Neutrophil (primary cell): ENCODE results near the gene ENDOV.

Source experiments
- H3K27ac ChIP-seq: fragments of 200-600 bp; sonication (generic); 2 replicates; pipeline ENCODE4 v1.5.1; 2016; ENCODE audit warnings: mild to moderate bottlenecking, moderate library complexity
- H3K27me3 ChIP-seq: fragments of 200-600 bp; sonication (generic); 2 replicates; pipeline ENCODE4 v1.6.0; 2016; ENCODE audit warnings: mild to moderate bottlenecking
- H3K36me3 ChIP-seq: fragments of 200-600 bp; sonication (generic); 2 replicates; pipeline ENCODE4 v1.5.1; 2017
- H3K4me1 ChIP-seq, 2 experiments: fragments of 200-600 bp in 1 of 2; sonication (generic) in 1 of 2; 1 replicate in 1 of 2; 2 replicates in 1 of 2; pipeline versions ENCODE4 v1.5.1 to v1.6.1; 2013 to 2016; ENCODE audit warnings: low read depth in 1 of 2, low read length in 1 of 2, mild to moderate bottlenecking in 1 of 2, moderate library complexity in 1 of 2; ENCODE audit not compliant: control insufficient read depth in 1 of 2, insufficient read depth in 1 of 2
- H3K4me3 ChIP-seq, 2 experiments: fragments of 200-600 bp in 1 of 2; sonication (generic) in 1 of 2; 1 replicate in 1 of 2; 2 replicates in 1 of 2; pipeline ENCODE4 v1.5.1; 2013 to 2016; ENCODE audit warnings: low read depth in 1 of 2, low read length in 1 of 2, mild to moderate bottlenecking in 1 of 2, moderate library complexity in 1 of 2
- H3K9me3 ChIP-seq: fragments of 200-600 bp; sonication (generic); 2 replicates; pipeline ENCODE4 v1.5.1; 2016
- TF ChIP-seq, protein P1 (sequence below): fragments of 200-600 bp; sonication (generic); IDR thresholded peaks from 2 replicates; pipeline ENCODE4 v1.5.1; 2016; ENCODE audit warnings: antibody characterized with exemption

ENDOV gene

DNA sequence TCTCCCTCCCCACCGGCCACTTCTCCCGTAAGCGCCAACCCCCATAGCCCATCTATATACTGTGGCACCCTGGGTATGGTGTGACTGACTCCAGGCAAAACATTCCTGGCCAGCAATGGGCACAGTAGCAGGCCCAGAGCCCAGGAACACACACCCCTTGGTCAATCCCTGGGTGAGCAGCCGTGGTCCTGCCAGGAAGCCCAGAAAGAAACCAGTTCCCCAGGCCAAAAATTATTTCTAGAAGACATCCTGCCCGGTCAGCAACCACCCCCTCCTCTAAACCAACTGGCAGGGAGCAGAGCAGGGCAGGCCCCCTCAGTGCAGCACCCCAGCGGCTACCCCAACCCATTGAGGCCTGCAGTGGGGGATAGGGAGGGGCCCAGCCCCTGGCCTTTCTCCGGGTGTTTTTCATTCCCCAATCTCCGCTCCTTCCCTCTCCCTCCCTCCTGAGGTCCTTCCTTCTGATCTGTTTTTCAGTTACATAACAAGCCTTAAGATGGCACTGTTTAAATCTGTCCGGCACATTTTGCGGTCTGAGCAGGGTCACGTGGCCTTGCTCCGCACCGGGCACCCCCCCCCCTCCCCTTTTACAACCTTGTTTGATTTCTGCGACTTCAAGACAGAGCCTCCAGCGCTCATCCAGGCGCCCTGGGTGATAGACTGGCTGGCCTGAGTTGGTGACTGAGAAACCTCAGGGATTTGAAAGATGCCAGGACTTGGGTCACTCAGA, 59.4 kb downstream of the ENDOV start:
- no peaks in the 10 kb centered on the region for H3K9me3 ChIP-seq
- peaks cover 100% of the 10 kb centered on the region for H3K27me3 ChIP-seq
- TF ChIP-seq, protein P1, sequence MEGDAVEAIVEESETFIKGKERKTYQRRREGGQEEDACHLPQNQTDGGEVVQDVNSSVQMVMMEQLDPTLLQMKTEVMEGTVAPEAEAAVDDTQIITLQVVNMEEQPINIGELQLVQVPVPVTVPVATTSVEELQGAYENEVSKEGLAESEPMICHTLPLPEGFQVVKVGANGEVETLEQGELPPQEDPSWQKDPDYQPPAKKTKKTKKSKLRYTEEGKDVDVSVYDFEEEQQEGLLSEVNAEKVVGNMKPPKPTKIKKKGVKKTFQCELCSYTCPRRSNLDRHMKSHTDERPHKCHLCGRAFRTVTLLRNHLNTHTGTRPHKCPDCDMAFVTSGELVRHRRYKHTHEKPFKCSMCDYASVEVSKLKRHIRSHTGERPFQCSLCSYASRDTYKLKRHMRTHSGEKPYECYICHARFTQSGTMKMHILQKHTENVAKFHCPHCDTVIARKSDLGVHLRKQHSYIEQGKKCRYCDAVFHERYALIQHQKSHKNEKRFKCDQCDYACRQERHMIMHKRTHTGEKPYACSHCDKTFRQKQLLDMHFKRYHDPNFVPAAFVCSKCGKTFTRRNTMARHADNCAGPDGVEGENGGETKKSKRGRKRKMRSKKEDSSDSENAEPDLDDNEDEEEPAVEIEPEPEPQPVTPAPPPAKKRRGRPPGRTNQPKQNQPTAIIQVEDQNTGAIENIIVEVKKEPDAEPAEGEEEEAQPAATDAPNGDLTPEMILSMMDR: no peak
- peaks cover 3 to 19% of the 10 kb centered on the region in 2 experiments for H3K4me1 ChIP-seq
- no peaks in the 10 kb centered on the region for H3K36me3 ChIP-seq
- no peak overlapping the region for H3K4me3 ChIP-seq
- H3K27ac ChIP-seq: no peak overlapping the region

DNA sequence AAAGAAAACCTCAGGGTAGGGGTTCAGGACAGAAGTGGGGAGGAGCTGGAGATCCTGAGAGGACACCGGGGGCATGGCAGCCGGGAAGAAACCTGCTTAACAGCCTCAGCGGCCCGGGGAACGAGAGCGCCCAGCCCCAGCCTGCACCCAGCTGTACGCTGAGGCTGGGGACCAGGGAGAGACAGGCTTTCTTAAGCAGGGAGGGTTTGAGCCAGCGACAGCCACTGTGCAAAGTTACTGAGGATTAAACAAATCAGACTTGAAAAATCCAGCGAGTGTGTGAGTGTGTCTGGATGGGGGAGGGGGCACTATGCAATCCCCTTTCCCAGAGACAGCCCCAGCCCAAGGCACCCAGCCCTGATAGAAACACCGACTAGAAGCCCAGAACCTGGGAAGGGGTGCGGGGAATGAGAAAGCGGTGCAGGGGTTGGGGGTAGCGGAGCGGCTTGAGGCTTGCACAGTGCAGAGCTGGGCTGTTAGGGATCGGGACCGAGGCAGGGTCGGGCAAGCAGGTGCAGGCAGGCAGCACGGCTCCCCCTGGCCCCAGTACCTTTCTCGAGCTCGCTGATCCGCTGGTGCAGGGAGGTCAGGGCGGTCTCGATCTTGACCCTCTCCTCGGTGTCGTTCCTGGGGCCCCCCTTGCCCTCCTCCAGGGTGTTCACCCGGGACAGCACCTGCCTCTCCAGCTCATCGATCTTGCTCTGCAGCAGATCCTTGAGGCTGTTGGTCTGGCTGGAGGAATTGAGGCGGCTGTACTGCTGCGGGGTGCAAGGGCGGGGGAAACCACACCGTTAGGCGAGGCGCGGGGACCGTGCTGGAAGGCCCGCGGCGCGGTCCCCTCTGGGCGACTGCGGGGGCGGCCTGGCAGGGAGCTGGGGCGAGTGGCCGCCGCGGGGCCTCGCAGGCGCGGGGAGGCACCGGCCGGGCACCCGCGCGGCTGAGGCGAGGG, 60.3 kb downstream of the ENDOV start:
- Histone ChIP-seq H3K27ac (no peak overlapping the region), H3K4me3 (no peak overlapping the region), H3K9me3 (no peaks in the 10 kb centered on the region), H3K4me1 (peaks cover 3 to 19% of the 10 kb centered on the region in 2 experiments), H3K36me3 (no peaks in the 10 kb centered on the region), H3K27me3 (peaks cover 100% of the 10 kb centered on the region)
- TF ChIP-seq, protein P1: no peak

DNA sequence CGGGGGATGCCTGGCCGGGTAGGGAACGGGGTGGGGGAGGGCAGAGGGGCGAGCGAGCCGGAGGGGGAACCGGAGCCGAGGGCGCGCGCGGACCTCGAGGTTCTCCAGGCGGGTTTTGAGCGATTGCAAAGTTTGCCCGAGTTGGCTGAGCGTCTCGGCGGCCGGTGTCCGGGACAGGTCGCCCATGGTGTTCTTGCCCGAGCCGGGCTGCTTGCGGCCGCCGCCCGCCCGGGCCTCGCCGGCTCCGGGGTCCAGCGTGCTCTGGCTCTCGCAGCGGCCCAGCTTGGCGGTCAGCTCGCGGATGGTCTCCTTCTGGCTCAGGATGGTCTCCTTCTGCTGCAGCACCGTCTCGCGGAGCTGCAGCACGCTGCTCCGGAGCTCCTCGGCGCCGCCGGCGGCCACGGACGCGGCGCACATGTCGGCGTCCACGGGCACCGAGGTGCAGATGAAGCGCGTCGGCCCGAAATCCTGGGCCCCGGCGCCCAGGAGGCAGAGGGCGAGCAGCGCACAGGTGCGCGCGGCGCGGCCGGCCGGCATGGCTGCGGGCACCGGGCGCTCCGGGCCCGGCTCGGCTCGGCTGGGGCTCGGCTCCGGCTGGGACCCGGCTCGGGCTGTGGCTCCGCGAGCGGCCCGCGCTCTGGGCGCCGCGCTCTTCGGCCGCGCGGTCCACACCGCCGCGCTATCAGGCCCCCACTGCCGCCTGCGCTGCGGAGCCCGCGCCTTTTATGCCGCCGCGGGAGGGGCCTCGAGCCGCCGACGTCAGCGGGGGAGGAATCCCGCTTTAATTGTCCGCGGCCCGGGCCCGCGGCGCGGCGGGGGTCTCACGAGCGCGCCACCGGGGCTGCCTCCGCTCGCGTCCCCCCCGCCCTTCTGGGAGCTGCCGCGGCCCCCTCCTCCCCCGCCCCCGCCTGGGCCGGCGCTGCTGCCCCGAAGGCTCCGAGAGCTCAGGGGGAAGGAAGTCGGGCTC, 61.2 kb downstream of the ENDOV start, which contains the start of gene NPTX1:
TSS of gene NPTX1 (minus strand) at position 698 of the 967 bp plus-strand sequence. CDS start at position 537, 161 bp downstream.
- TF ChIP-seq, protein P1: no peak
- peaks cover 3 to 19% of the 10 kb centered on the region in 2 experiments for H3K4me1 ChIP-seq
- H3K27me3 ChIP-seq: peaks cover 100% of the 10 kb centered on the region
- H3K27ac ChIP-seq: no peak within 1 kb of the TSS
- no peaks in the 10 kb centered on the region for H3K36me3 ChIP-seq
- no peak within 1 kb of the TSS for H3K4me3 ChIP-seq
- no peaks in the 10 kb centered on the region for H3K9me3 ChIP-seq

DNA sequence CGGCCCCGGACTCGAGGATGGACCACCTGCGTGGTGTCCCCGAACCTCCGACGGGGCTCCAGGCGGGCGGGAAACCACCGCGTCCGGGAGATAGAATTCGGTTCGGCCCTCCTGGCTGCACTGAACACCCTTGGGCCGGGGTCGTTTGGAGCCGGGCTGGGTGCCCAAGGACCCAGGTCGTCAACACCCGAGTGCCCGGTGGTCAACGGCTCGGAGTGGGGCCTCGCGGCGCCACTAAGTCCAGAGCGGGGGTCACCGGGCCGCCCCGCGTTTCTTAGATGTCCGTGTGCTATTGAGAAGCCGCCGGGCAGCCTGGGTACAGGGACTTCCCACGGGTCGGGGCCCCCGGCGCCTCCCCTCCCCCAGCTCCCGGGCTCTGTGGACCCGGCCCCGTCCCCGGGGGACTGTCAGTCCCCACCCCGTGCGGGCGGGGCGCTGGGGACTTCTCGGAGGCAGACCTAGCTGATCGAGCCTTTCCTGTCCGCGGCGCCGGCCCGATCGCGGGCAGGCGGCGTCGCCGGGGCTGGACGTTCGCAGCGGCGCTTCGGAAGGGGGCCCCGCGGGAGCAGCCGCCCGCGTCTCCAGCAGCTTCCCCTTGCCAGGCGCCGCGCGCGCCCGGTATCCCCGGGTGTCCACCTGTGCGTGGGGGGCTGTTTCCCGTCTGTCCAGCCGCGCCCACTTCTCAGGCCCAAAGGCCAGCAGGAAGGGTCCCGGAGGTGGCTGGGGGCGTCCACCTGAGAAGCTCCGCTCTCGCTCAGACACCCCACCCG, 62.1 kb downstream of the ENDOV start:
- Histone ChIP-seq H3K4me3 (no peak overlapping the region), H3K27me3 (peaks cover 100% of the 10 kb centered on the region), H3K9me3 (no peaks in the 10 kb centered on the region), H3K27ac (no peak overlapping the region), H3K36me3 (no peaks in the 10 kb centered on the region), H3K4me1 (peaks cover 3 to 19% of the 10 kb centered on the region in 2 experiments)
- TF ChIP-seq, protein P1: no peak
